GM12878 (cell line): ENCODE results near the gene SUMF2.

Experiments
- CTCF ChIP-seq, 3 experiments: IDR thresholded peaks in 2 of 3; conservative IDR thresholded peaks in 1 of 3; 2 replicates each; pipeline ENCODE4 v1.5.1; 2011; ENCODE audit warnings: low read depth in 3 of 3, low read length in 3 of 3, mild to moderate bottlenecking in 3 of 3, control low read depth in 2 of 3, moderate library complexity in 2 of 3, inconsistent platforms in 1 of 3, mixed read lengths in 1 of 3; ENCODE audit not compliant: control insufficient read depth in 2 of 3, insufficient read depth in 1 of 3; ENCODE audit errors: extremely low read depth in 1 of 3
- POLR2A ChIP-seq: IDR thresholded peaks from 2 replicates; pipeline ENCODE4 v1.6.1; 2011; ENCODE audit warnings: low read depth, mild to moderate bottlenecking, low read length
- POU2F2 ChIP-seq: IDR thresholded peaks from 3 replicates; pipeline ENCODE4 v1.6.1; 2011; ENCODE audit warnings: low read depth, mild to moderate bottlenecking, low read length, borderline replicate concordance
- RFX5 ChIP-seq: IDR thresholded peaks from 2 replicates; pipeline ENCODE4 v1.6.1; 2011; ENCODE audit warnings: low read depth, low read length, improper control_type of control experiment
- SIN3A ChIP-seq: IDR thresholded peaks from 2 replicates; pipeline ENCODE4 v1.6.1; 2012; ENCODE audit warnings: low read depth, low read length, improper control_type of control experiment
- STAT3 ChIP-seq: IDR thresholded peaks from 2 replicates; pipeline ENCODE4 v1.6.1; 2011; ENCODE audit warnings: low read depth, low read length, improper control_type of control experiment

DNA sequence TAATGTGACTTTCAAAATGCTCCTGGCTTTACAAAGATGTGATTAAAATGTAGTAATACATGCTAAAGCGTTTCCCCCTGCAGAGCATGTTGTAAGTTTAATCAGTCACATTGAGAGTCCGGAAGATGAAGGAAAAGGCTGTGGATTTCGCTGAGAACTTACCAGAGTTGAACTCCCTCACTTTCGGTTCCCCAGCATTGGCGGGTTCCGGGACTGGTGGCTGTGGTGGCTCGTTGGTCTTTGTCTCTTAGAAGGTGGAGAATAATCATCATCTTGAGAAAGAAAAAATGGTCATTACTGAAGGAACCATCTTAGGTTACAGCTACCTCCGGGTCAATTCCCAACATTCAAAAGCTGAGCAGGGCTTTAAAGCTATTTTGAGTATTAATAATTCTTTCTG, 61.7 kb downstream of the SUMF2 start:
- no peak for TF ChIP-seq POU2F2
- TF ChIP-seq STAT3: no peak
- no peak for TF ChIP-seq CTCF (IDR thresholded peaks at IDR 0.05 in 2 of 3, conservative IDR thresholded peaks at IDR 0.05 in 1 of 3; ENCODE audit: control insufficient read depth in 2 of 3, extremely low read depth in 1 of 3, insufficient read depth in 1 of 3, low read depth in 3 of 3, low read length in 3 of 3)
- TF ChIP-seq RFX5: no peak
- TF ChIP-seq POLR2A: no peak
- TF ChIP-seq SIN3A: no peak
